T-helper 2 cell (primary cell): ENCODE data around the gene ZFPL1.
A peak's percentile ranks its signal among the peaks of the same experiment; 100 is the strongest.

Experiments
- DNase-seq, 5 experiments: peaks; one replicate each; pipeline versions ENCODE4 v3.0.0 to v3.0.0-alpha.2; 2012 to 2022

ZFPL1 gene

GRCh38 chr11:65130631-65131416 lies 46.8 kb downstream of the ZFPL1 start:
- no peak for DNase-seq

GRCh38 chr11:65131417-65131776 lies 47.4 kb downstream of the ZFPL1 start:
- no peak for DNase-seq

GRCh38 chr11:65131895-65132237 lies 47.8 kb downstream of the ZFPL1 start:
- no peak for DNase-seq

GRCh38 chr11:65132238-65132987 lies 48.4 kb downstream of the ZFPL1 start:
- DNase-seq = no peak

- peak in 4 of 5 experiments; percentile 17 to 64 (median 46) for DNase-seq
These were observed 49.1 kb downstream of the ZFPL1 start for GRCh38 chr11:65132988-65133700.

GRCh38 chr11:65133724-65134123 lies 49.7 kb downstream of the ZFPL1 start:
- no peak for DNase-seq

GRCh38 chr11:65134240-65134951 lies 50.4 kb downstream of the ZFPL1 start, which contains the start of gene SYVN1:
Gene SYVN1 (minus strand): TSS chr11:65134519. CDS start chr11:65133601, 918 bp downstream.
- DNase-seq = peak; percentile 82 to 95 (median 90)

- DNase-seq = peak; percentile 52 to 98 (median 80)
These were observed 51.1 kb downstream of the ZFPL1 start for GRCh38 chr11:65134952-65135632.

GRCh38 chr11:65135633-65136145 lies 51.7 kb downstream of the ZFPL1 start:
- DNase-seq = peak in 1 of 5 experiments; percentile 41

- DNase-seq = no peak
These were observed 52.6 kb downstream of the ZFPL1 start for GRCh38 chr11:65136515-65137096.
